ENCODE measurements around the gene XIAP.
"Not testable (repeated sequence)": the region's sequence is repeated elsewhere in the genome, so short reads cannot be mapped to it uniquely, and the experiment has no call there.

Gene XIAP

DNA sequence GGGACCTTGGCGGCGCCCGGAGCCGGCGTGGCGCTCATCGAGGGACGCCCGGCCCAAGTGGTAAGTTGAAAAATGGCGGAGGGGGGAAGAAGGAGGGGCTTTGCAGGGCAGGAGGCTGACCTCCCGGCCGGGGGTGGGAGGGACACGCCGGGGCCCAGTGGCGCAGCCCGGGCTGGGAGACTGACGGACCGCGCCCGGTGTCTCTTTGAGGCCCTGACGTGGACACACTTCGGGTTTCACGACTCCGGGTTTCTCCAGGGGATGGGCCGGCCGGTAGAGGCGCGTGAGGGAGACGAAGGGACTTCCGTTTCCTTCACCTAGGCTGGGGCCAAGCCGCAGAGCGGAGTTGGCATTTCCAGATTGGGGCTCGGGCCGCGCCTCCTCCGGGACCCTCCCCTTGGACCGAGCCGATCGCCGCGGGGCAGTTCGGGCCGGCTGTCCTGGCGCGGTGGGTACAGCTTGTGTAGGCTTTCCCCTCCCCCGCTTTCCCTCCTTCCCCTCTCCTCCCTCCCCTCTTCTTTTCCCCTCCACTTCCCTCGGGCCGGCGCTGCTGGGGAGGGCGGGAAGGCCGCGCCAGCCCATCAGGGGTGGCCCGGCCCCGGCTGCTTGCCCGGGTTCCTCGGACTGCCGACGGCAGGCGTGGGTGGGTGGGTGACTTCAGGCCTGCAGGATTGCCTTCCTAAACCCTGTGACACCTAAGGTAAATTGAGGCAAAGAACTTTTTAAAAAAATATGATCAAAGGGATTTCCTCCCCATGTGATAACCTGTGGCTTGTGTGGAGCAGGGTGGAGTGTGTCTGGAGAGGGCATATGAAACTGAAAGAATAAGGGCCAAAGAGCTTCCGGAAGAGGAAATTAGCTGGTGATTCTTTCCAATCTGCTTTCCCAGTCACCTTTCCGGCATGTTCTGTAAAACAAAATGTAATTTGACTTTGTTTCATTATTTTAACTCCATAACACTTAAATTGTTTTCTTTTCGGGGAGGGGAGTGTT, at the start of gene XIAP:
Gene XIAP (plus strand): TSS at position 208 of the 993 bp plus-strand sequence. CDS start 25,610 bp downstream, outside the sequence.
- in situ Hi-C loops (cut with HindIII; ENCODE audit: low sequenced_read_pairs), result no loop called here

DNA sequence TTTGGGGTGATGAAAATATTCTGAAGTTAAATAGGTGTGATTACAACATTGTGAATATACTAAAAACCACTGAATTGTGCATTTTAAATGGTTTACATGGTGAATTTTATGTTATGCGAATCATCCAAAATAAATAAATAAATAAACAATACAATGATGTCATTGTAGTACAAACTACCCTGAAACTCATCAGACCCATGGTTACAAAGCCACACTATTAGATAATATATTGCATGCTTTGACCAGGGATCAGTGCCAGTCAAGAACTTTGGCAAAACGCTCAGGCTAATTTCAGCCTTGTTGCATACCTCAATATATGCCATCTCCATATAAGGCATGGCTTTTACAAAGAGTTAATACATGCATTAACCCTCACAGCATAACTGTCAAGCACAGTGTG, 45.5 kb upstream of the XIAP start:
- in situ Hi-C loops (cut with HindIII; ENCODE audit: low sequenced_read_pairs), result no loop called here

DNA sequence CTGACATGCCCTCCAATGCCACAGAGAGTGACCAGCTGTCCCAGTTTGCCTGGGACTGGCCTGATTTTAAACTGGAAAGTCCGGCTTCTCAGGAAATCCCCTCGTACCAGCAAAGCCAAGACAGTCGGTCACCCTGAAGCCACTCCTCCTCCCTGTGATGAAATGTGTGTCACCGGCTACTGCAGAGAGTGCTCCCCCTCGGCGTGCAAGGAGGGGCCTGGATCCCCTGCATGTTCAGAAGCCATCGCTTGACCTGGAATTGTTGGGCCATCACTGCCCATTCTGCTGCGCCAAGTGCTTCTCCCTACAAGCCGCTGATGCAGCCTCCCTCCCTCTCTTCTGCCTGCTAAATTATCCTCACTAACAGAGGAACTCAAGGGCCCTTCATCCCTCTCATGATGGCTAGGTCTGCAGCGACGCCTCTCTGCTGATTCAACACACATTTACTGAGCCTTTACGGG, 44.9 kb upstream of the XIAP start:
- in situ Hi-C loops (cut with HindIII; ENCODE audit: low sequenced_read_pairs), result not testable (repeated sequence)

DNA sequence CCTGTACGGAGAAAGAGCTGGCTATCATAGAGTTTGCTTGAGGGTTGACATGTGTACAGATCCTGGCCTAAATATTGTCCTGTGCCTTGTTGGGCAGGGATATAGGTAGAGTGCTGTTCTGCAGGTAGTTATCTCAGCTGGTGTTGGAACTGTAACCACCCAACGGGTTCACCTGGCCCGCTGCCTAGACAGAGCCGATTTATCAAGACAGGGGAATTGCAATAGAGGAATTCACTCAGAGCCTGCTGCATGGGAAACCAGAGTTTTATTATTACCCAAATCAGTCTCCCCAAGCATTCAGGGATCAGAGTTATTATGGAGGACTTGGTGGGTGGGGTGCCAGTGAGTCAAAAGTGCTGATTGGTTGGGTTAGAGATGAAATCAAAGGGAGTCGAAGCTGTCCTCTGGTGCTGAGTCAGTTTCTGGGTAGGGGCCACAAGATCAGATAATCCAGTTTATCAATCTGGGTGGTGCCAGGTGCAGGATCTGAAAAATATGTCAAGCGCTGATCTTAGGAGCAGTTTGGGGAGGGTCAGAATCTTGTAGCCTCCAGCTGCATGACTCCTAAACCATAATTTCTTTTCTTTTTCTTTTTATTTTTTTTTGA, 42.5 kb upstream of the XIAP start:
- in situ Hi-C loops (cut with HindIII; ENCODE audit: low sequenced_read_pairs), result no loop called here

DNA sequence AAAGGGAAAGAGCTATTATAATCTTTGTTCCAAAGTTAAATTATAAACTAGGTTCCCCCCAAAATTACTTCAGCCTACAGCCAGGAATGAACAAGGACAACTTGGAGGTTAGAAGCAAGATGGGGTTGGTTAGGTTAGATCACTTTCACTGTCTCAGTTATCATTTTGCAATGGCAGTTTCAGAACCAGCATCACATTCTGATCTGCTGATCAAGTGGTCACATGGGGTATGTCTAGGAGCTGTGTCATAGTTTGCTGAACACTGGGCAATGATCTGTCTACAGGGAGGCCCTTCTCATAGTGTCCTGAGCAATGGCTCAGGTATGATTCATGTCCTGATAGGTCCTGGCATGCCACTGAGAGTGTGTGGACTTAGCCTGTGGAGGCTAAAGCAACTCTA, 41.6 kb upstream of the XIAP start:
- in situ Hi-C loops (cut with HindIII; ENCODE audit: low sequenced_read_pairs), result no loop called here

DNA sequence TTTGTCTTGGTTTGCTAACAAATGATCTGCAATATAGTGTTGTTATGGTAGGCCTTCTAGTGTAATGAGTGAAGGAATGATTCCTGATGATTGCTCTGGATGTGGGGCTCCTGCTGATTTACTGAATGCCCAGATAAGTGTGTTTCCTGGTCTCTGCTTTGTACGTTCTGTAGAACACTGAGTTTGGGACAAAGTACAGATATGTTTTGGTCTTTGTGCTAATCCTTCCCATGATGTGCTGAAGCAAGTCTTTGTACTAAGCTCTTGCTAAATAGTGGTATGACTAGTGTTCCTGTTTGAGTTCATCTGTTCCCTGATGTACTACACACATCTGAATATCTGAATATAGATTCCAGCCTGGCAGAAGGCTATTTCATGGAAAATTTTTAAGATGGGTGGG, 36.9 kb upstream of the XIAP start:
- in situ Hi-C loops (cut with HindIII; ENCODE audit: low sequenced_read_pairs), result no loop called here

DNA sequence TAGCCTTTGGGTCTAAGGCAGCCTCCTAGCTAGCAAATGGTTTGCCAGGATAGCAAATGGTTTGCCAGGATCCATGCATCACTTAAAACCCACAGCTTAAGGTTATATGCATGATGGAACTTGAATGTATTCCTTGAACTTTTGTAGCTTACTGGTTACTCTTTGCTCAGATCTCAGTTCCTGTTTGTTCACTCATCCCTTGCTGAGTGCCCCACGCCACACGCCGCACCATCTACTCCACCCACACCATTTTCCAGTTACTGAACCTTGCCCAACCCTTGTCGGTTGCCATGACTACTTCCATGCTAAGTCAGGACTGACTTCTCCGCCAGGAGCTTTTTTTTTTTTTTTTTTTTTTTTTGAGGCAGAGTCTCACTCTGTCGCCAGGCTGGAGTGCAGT, 29.5 kb upstream of the XIAP start:
- in situ Hi-C loops (cut with HindIII; ENCODE audit: low sequenced_read_pairs), result no loop called here

DNA sequence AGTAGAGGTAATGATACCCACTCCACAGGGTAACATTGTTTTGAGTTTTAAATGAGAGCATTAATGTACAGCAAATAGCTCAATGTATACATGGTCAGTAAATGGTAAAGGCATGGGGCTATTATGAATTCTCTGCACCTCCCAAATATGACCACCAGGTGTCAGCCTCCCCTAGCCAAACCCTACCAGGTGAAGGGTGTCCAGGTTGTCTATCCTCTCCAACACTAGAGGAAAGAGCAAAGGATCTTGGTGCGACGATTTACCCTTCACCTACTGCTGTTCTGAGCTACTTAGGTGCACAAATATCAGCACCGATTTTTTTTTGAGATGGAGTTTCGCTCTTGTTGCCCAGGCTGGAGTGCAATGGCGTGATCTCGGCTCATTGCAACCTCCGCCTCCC, 26.5 kb upstream of the XIAP start:
- in situ Hi-C loops (cut with HindIII; ENCODE audit: low sequenced_read_pairs), result no loop called here

DNA sequence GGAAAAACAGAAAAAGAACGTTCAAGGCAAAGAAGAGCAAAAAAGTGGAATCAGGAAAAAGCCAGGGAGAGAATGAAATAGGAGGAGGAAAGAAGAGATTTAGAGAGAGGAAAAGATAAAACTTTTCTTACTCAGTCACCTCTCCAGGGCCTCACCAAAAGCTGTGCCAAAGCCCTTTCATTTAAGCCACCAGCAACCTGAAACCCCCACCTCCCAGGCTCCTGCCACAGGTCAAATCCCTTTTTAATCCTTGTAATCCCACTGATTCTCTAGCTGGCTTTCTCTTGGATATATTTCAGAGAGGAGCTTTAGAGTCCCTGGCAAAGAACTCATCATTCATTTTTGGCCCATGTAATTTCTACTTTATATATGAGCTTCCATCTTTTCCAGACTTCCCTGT, 25.7 kb upstream of the XIAP start:
- in situ Hi-C loops (cut with HindIII; ENCODE audit: low sequenced_read_pairs), result no loop called here

DNA sequence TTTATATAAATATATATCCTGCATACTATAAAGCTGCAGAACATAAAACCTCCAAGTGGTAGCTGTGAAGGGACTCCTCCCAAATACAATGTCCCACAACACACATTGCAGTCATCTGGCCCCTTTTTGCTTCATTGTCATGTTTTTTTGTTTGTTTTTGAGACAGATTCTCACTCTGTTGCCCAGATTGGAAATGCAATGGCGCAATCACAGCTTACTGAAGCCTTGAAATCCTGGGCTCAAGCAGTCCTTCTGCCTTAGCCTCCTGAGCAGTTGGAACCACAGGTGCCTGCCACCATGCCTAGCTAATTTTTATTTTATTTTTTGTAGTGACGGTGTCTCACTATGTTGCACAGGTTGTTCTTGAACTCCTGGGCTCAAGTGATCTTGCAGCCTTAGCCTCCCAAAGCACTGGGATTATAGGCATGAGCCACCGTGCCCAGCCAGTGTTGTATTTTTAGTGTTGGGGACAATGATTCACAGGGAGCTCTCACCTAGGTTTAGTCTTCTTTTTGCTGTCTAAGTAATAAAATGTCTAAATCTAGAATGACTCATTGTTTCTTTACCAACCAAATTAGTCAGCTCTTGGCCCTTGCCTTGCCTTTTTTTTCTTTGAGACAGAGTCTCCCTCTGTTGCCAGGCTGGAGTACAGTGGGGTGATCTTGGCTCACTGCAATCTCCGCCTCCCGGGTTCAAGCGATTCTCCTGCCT, 24.0 kb upstream of the XIAP start:
- in situ Hi-C loops (cut with HindIII; ENCODE audit: low sequenced_read_pairs), result no loop called here

DNA sequence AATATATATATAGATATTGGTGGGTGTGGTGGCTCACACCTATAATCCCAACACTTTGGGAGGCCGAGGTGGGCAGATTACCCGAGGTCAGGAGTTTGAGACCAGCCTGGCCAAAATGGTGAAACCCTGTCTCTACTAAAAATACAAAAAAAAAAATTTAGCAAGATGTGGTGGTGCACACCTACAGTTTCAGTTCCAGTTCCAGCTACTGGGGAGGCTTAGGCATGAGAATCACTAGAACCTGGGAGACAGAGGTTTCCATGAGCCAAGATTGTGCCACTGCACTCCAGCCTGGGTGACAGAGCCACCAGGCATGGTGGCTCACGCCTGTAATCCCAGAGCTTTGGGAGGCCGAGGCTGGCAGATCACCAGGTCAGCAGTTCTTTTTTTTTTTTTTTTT, 14.7 kb upstream of the XIAP start:
- in situ Hi-C loops (cut with HindIII; ENCODE audit: low sequenced_read_pairs), result not testable (repeated sequence)

DNA sequence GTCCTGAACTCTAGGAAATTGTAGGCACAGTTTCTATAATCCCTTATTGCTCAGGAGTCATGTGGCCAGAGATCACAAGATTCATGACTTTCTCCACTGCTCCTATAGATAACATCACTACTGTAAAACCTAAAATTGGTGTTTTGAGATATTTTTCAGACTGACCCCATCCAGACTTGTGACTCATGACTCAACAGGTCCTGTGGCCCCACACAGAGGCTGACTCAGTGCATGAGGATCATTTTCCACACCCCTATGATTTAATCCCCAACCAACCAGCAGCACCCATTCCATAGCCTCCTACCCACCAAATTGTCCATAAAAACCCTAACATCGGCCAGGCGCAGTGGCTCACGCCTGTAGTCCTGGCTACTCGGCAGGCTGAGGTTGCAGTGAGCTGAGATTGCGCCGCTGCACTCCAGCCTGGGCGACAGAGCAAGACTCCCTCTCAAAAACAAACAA, 13.2 kb upstream of the XIAP start:
- in situ Hi-C loops (cut with HindIII; ENCODE audit: low sequenced_read_pairs), result no loop called here

DNA sequence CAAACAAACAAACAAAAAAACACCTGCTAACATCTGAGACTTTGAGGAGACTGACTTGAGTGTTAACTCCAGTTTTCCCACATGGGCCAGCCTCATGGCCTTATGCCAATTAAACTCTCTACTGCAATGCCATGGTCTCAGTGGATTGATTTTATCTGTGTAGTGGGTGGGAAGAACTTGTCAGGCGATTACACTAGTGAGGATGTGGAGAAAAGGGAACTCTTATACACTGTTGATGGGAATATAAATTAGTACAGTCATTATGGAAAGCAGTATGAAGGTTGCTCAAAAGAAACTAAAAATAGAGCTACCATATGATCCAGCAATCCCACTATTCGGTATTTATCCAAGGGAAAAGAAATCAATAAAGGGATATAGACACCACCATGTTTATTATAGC, 12.8 kb upstream of the XIAP start:
- in situ Hi-C loops (cut with HindIII; ENCODE audit: low sequenced_read_pairs), result no loop called here

DNA sequence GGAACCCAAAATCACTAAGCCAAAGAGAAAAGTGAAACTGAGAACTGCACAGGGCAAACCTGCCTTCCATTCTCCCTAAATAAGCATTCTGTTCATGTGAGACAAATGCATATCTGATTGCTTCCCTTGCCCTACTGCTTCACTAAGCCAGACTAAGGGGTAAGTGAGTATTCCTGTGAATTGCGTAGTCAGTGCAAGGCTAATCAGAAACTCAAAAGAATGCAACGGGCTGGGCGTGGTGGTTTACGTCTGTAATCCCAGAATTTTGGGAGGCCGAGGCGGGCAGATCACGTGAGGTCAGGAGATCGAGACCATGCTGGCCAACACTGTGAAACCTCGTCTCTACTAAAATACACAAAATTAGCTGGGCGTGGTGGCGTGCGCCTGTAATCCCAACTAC, 10.8 kb upstream of the XIAP start:
- in situ Hi-C loops (cut with HindIII; ENCODE audit: low sequenced_read_pairs), result no loop called here

DNA sequence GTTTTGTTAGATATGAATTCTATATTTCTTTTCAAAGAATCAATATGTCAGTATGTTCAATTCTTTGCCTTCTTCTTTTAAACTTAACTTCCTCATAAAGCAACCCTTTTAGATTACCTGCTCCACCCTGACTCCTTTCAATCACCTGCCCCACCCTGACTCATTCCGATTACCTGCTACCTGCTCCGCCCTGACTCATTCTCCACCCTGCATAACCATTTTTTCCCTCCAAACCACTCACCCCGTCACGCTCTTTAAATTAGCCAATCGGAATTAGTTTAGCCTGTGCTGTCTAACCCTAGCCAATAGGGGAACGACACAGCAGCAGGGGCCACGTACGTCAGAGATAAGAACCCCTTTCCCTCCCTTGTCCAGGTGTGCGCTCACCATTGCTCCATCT, 9.9 kb upstream of the XIAP start:
- in situ Hi-C loops (cut with HindIII; ENCODE audit: low sequenced_read_pairs), result not testable (repeated sequence)

DNA sequence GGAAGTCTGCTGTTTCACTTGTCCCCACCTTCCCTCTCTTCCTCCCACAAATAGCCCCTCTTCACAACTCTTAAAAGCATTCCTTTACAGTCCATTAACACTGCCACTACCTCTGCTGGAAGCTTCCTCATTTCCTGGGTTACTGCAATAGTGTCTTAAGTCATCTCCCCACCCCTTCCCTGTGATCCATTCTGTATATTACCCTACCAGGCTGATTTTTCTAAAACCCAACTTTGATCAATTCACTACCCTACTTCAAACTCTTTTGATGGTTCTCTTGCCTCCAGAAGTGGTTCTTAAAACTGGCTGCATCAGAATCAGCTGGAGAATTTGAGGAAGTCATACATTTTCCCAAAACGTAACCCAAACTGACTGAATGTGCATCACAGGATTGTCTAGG, 8.8 kb upstream of the XIAP start:
- in situ Hi-C loops (cut with HindIII; ENCODE audit: low sequenced_read_pairs), result no loop called here

DNA sequence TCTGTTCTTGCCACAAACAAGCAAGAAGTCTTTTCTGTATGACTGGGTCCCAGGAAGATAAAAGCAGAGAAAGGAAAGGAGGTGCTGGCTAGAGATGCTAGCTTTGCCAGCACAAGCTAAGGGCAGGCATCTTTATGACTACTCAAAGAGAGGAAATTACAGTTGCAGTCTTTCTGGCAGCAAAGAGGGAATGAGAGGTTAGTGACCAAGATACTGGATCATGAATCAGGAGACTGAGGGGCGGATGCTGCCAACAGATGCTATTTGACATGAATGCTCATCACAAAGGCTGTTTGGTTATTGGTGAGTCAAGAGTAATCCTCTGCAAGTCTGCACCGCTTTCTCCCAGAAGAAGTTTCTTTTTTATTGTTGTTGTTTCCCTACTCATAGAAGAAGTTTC, 5.5 kb upstream of the XIAP start:
- in situ Hi-C loops (cut with HindIII; ENCODE audit: low sequenced_read_pairs), result no loop called here

DNA sequence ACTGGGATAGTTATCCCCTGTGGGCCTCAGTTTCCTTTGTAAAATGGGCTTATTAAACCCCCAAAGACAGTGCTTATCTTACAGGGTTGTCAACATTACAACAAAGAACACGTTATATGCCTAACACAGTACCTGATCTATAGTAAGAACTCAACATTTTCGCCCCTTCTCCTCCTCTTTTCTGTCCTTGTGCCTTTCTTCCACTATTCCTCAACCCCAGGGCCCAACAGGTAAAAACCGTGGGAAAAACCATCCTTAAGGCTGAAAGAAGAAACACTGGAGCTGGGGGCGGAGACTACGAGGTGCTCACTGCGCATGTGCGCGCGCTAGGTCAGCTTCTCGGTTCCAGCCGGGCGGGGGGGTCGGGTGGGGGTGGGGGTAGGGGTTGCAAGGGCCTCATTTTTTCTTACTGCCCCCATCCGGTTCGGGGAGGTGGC, 426 bp upstream of the XIAP start:
- in situ Hi-C loops (cut with HindIII; ENCODE audit: low sequenced_read_pairs), result no loop called here

DNA sequence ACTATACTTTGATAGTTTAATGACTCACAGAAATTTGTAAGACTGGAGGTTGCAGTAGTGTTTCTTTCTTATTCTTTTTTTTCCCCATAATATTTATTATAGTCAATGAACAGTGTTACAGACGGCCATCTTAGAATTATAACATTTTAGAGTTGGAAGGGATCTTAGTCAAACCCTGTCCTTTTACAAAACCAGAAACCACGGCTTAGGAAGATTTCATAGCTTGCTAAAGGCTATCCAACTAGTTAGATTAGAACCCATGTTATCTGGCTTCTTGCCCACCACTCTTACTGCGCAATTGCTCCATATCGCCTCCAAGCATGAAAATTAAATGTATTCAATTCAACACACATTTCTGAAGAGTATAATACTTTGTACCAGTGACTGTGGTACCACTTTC, 1.1 kb downstream of the XIAP start:
- in situ Hi-C loops (cut with HindIII; ENCODE audit: low sequenced_read_pairs), result no loop called here

DNA sequence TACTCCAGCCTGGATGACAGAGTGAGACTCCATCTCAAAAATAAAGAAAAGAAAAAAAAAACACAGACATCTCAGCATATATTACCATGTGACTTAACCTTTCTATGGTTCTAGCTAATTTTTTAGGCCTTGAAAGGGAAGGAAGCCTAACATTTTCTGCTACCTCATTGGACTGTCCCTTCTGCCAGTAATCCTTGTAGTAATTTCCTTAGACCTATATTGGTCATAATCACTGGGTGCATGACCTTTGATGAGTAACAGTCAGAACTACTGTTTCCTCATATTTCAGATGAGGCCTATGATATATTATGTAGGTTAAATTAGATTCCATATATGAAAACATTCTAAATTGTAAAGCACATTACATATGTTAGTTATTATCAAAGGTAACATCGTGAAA, 9.6 kb downstream of the XIAP start:
- in situ Hi-C loops (cut with HindIII; ENCODE audit: low sequenced_read_pairs), result no loop called here

DNA sequence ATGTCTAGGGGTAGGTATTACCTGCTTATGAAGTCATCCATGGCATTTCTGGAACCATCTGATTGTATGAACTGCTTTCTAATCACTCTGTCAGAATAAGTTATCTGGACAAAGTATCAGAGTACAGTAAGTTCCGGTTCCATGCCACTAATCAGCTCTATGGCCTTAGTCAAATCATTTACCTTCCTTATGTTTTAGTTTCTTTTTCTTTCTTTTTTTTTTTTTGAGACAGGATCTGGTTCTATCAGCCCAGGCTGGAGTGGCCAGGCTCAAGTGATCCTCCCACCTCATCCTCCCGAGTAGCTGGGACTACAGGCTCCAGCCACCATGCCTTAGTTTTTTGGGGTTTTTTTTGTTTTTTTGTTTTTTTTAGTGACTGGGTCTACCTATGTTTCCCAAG, 11.5 kb downstream of the XIAP start:
- in situ Hi-C loops (cut with HindIII; ENCODE audit: low sequenced_read_pairs), result no loop called here
